ENCODE results near the gene FAM240A.
"Not testable (repeated sequence)": the region's sequence is repeated elsewhere in the genome, so short reads cannot be mapped to it uniquely, and the experiment has no call there.

The FAM240A gene

DNA sequence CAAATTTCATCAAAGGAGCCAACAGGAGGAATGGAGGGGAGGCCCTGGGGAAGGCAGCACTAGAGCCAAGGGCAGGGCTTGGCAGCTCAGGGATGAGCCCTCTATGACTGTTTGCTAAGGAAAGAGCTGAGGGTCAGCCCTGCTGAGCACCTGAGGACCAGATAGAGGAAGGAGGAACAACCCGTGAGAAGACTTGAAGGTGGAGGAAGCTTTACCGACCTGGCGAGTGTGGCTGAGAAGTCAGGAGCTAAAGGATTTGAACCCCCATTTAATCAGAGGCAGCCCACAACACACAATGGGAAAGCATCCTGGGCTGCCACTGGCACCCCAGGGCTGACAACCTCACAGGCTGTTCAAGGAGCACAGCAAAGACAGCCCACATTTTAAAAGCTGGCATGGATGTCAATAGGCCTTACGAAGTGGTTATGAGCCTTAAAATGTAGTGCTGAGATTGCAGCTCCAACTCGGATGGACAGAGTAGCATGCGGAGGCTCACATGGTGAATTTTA is 25.5 kb upstream of the FAM240A start:
- in situ Hi-C loops (cut with MboI; ENCODE audit: low sequenced_read_pairs): no loop called here

DNA sequence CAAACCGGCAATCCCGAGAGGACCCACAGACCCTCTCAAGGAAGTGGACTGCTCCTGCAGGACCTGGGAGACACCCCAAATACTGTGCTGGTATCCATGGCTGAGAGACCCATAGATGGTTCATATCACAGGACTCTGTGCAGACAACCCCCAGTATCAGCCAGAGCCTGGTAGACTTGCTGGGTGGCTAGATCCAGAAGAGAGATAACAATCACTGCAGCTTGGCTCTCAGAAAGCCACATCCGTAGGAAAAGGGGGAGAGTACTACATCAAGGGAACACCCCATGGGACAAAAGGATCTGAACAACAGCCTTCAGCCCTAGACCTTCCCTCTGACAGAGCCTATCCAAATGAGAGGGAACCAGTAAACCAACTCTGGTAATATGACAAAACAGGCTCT is 25.1 kb upstream of the FAM240A start:
- in situ Hi-C loops (cut with MboI; ENCODE audit: low sequenced_read_pairs): not testable (repeated sequence)

DNA sequence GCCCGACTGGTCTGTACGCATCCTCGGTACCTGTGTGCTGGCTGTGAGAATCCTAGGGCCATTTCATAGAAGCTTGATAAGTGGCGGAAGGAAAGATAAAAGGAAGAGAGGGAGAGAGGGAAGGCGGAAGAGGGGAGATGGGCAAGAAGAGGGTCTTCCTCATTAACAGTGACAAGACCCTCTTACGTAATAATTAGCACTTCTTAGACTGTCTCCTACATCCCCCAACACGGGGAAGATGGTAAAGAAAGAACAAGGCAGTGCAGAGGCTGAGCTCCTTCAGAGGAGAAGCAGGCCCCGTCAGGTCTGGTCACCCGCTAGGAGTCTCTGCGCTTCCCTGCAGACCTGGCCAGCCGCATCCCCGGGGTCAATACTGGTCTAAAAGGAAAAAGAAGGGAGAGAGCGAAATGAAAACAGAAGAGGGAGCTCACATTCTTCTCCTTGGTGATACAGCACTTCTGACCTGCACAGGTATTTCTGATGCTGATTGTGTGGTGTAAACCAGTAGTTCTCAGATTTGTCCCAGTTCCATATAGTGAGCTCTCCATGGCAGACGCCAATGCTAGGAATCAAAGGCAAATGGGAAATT is 19.0 kb upstream of the FAM240A start:
- in situ Hi-C loops (cut with MboI; ENCODE audit: low sequenced_read_pairs): no loop called here

DNA sequence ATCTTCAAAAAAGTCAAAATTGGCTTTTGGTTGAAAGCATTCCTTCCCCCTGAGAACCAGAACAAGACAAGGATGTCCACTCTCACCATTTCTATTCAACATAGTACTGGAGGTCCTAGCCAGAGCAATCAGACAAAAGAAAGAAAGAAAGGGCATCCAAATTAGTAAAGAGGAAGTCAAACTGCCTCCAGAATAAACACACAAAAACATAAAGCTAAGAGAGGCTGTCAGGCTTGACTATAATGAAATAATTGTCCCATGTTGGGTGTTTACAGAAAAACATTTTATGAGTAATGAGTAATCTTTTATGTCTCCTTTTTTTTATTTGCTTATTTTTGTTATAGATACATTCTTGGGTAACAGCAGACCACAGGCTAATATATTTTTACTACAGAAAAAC is 18.3 kb upstream of the FAM240A start:
- in situ Hi-C loops (cut with MboI; ENCODE audit: low sequenced_read_pairs): no loop called here

DNA sequence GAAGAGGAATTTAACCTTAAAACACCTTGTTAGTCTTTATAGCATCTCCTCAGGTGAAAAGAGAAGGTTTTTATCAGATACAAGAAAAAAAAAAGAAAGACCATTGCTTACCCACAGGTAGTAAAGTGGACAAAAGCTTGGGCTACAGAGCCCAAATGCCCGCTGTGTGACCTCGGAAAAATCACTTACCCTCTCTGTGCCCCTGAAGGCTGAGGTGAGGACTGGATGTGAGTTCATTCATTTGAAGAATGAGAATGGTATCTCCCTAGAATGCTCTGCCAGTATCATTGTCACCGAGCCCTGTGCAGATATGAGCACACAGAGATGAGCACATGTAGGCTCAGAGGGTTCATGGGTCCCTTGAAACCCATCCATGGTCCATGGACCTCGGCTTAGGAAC is 17.6 kb upstream of the FAM240A start:
- in situ Hi-C loops (cut with MboI; ENCODE audit: low sequenced_read_pairs): no loop called here

DNA sequence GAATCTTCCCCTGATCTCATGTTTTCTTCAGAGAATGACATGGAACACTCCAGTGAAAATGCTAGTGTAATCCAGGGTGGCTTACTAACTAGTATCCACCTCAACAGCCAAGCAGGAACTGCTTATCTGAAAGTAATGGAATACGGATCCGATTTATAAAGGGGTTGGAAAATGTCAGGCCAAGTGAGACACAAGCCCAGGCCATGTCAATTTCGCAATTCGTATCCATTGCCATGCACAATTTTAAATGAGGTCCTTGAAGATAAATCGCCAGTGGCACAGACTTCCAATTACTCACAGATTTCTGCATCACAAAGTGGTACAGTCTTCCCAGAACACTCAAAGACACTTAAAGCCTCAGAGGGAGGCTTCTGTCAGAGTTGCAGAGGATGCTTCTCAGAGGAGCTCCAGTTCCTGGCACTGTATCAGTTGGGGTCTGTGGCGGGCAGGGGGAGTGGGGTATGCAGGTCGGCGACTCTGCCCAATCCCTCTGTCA is 16.5 kb upstream of the FAM240A start:
- in situ Hi-C loops (cut with MboI; ENCODE audit: low sequenced_read_pairs): no loop called here

DNA sequence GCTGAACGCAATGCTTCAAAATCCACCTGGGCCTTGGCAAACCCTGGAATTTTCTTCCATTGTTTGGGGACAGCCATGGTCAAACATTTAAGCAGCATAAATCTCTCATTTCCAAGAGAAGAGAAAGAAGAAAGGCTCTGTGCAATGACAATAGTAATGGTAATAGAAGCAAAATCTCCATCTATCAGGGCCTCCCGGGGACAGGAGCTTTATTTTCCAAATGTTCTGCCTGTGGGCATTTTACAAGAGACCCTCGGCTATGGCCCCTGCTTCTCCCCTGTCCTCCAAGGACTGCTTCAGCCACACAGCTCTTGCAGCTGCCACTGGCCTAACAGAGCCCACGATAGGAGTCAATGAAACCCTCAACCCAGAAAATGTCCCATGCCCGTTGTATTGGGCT is 12.7 kb upstream of the FAM240A start:
- in situ Hi-C loops (cut with MboI; ENCODE audit: low sequenced_read_pairs): no loop called here

DNA sequence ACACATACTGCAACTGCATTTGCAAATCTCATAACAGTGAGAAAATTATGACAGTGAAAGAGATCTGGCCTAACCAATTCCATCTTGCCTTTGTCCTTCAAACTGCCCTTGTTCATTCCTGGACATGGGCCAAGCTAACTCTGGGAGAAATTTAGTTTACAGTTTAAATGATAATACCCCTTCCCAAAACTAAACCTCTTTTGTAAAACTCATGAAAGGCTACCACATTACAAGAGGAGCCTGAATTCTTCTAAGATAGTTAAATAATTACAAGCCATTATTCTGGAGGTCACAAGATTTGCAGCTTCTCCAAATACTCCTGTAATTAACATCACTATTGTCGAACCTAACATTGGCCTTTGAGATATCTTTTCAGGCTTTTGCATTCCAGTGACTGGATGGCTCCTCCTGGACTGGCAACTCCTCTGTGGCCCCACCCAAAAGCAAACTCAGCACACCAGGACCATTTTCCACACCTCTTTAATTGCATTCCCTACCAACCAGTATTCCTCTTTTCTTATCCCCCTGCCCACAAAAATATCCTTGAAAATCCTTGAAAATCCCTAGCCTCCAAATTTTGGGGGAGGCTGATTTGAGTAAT is 8.8 kb upstream of the FAM240A start:
- in situ Hi-C loops (cut with MboI; ENCODE audit: low sequenced_read_pairs): no loop called here

DNA sequence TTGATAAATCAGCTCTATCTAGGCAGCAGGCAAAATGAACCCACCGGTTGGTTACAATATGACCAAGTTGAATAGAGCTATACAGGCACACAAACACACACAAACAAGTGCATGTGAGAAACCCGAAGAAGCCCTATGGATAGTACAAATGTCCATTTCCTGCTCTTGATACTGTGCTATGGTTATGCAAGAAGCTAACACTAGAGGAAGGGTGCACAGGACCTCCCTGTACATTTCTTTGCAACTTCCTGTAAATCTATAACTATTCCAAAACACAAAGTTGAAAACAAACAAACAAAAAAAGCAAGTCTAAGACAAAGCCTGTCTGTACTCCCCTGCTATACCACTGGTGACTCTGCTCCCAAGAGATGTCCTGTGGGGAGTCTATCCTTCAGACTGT is 8.2 kb upstream of the FAM240A start:
- in situ Hi-C loops (cut with MboI; ENCODE audit: low sequenced_read_pairs): no loop called here

DNA sequence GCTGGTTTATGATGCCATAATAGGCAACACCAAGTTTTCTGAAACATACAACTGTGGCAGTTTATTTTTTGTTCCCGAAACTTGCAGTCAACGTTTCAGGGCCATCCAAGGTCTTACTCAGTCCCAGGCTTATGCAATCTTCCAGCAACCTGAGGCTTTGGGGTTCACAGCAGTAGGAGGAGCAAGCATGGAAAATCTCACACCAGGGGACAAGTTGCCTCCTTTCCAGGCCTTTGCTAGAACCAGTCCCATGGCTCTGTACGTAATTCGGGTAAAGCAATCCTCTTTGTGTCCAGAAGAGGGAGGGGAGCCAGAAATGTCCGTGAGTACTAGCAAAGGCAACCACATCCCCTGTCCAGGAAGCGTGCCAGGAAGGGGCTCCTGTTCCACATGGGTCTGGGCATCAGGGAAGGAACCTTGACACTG is 4.7 kb upstream of the FAM240A start:
- in situ Hi-C loops (cut with MboI; ENCODE audit: low sequenced_read_pairs): no loop called here

DNA sequence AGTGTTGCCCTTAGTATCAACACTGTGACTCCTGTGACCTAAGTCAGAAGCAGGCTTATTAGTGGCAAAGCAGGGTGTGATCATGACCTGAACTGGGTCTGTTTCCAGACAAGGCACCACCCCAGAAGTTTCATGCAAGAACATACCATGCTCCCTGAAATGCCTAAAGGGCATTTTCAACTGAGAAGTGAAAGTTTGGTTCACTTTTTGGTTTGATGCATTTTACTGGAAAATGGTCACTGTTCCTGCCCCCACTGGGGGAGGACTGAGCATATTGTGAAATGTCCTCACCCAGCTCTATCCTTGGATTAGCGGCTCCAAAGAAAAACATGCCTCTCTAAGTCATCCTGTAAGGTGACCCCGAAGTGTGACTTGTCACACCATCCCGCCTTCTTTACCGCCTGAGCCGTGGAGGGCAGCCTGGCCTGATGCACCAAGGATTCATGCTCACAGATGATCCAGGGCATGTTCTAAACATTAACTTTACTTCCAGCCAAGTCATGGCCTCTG is 3.1 kb upstream of the FAM240A start:
- in situ Hi-C loops (cut with MboI; ENCODE audit: low sequenced_read_pairs): no loop called here

DNA sequence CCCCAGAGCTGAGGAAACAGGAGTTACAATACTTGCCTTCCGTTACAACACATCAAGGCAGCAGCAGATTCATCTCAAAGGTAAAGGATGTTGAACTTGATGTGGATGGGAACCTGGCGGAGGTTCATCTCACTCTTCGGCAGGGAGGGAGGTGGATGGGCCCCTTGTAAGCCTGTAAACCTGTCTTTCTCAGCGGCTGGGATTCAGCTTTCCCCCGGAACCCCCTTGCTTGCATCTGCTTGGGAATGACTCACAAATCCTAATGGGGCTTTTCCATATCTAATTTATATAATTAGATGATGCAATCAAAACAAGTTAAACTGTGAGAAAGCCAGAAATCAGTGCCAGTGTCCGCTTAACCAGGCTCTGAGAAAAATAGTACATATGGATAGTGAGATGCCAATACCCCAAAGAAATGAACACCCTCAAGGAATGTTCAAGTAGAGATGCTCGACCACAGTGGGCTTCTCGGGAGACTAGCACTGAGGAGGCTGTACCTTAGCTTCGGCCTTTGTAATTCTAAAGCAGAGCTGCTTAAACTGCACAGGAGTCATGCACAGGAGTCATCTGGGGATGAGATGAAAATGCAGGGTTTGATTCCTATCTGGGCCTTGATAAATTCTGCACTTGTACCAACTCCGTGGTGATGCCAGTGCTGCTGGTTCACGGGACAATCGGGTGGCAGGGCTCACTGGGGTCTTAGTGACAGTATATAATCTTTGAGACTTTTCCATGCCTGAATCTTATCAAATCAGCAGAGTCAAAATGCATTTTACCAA is 2.2 kb upstream of the FAM240A start:
- in situ Hi-C loops (cut with MboI; ENCODE audit: low sequenced_read_pairs): no loop called here

DNA sequence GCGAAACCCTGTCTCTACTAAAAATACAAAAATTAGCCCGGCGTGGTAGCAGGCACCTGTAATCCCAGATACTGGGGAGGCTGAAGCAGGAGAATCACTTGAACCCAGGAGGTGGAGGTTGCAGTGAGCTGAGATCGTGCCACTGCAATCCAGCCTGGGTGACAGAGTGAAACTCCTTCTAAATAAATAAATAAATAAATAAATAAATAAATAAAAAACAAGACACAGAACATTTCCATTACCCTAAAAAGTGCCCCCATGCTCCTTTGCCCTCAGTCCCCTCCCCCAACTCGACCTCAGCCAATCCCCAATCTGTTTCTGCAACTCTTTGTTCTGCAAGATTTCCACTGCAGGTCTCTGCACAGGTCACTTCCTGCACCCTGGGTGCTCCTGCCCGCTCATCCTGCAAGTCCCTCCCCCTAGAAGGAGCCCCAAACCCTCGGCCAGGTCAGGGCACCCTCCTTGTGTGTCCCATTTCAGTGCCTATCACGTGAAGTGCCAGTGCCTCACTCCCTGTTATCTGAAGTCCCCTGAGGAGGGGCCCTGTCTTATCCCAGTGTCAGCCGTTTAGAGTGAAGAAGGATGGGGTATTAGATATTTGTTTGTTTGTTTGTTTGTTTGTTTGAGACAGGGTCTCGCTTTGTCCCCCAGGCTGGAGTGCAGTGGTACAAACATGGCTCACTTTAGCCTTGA is 1.1 kb downstream of the FAM240A start:
- in situ Hi-C loops (cut with MboI; ENCODE audit: low sequenced_read_pairs): no loop called here

DNA sequence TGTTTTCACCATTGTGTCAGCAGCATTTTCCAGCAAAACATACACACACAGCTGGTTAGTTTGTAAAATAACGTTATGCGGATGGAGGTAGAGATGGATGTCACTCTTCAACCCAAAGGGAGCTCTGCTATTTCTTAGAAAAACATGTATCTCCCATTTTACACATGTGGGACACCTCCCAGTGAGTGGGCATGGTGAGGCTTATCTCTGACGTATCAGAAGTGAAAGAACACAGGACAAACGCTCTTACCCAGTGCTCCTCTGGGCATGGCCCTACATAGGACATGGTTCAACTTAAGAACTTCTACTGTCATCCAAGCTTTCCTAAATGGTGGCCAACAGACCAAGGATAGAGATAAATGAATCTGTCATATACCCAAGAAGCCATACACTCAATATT is 2.1 kb downstream of the FAM240A start:
- in situ Hi-C loops (cut with MboI; ENCODE audit: low sequenced_read_pairs): no loop called here

DNA sequence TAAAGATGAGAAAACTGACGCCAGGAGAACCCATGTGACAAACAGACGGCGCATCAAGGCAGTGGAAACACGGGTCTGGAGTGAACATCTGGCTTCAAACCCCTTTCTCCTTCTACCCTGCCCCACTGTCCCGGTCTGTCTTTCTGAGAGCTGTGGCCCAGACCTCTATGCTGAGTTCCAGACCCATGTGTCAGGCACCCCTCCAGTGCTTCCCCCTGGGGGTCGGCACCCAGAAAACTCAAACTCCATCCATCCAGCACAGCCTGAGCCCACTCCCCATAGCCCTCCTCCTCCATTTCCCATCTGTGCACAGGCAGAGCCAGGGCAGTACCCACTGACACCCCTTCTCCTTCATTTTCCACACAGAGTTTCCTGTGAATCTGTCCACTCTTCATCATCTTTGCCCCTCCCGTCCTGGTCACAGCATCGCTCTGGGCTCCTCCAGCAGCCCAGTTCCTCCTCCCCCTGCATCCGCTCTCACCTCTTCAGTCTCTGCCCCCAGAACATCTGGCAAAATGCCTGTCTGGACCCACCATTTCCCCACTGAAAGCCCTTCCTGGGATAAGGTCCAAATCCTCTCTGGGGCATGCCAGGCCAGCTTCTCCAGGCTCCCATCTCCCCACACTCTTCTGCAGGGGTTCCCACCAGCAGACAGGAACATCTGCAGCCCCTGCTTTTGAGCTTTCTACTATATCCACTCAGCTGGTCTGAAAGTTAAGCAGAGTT is 2.9 kb downstream of the FAM240A start:
- in situ Hi-C loops (cut with MboI; ENCODE audit: low sequenced_read_pairs): no loop called here

DNA sequence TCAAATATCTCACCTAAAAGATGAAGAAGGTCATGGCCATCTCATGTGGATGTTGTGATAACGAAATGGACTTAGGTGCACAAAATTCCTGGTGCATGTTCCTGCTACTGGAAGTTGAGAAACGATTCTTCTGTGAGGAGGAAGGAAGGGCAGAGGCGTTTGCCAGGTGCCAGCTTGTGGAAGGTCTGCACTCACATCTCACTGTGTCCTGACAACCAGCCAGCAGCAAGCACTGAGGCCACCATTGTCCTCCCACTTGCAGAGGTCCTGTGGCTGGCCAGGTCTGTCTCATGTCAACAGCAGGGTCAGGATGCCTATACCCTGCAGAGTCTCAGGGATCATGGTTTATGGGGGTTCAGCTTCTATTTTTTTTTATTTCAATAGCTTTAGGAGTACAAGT is 3.7 kb downstream of the FAM240A start:
- in situ Hi-C loops (cut with MboI; ENCODE audit: low sequenced_read_pairs): no loop called here

DNA sequence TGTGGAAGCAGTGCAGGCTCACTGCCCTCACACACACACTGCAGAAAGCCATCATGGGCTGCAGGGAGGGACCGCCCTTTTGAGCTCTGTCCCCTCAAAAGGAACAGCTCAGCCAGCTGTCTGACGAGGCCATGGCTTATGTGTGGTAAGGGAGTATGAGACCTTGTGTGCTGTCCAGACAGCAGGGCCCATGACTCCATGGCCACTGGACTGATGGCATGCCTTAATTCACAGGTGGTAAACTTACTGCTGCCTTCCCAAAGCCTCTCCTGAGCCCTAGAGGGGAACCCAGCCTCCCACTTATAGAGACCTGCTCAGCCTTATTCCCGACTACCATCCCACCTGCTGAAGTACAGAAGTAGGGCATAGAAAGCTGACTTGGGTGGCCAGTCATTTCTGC is 5.6 kb downstream of the FAM240A start:
- in situ Hi-C loops (cut with MboI; ENCODE audit: low sequenced_read_pairs): no loop called here

DNA sequence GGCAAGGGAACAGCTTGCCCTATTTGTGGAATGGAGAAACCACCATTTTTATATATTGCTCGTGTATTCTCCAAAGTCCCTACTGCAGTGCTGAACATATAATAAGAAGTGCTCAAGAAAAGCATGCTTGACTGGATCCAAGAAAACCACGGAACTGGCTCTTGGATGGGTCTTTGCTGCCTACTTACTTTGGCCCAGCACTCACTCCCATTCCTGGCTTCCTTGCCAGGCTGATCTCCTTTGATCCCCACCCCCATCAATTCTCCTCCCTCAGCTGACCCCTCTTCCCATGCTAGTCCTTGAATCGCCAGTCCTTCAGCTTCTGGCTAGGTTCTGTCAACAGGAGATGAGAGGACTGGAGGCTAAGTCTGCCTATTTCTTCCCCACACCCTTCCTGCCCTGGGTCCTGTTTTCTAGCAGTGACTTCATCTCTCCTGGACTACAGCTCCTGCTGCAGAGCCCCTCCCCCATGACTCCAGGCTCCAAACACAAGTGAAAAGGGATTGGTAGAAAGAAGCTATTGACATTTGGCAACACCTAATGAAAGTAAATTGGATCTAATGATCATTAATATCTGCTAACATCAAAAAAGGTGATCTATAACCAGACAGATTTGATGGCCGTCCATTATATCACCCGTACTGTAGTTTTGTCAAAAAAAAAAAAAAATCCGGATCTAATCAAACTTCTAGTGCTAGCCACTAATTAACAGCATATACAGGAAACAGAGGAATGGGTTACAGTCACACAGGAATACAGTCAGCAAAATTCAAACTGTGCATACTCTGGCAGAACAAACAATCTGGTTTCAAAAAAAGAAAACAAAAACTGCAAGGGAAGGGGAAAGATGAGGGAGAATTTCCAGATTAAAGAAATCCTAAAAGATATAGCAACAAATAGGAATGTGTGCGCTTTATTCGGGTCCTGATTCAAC is 7.8 kb downstream of the FAM240A start:
- in situ Hi-C loops (cut with MboI; ENCODE audit: low sequenced_read_pairs): no loop called here

DNA sequence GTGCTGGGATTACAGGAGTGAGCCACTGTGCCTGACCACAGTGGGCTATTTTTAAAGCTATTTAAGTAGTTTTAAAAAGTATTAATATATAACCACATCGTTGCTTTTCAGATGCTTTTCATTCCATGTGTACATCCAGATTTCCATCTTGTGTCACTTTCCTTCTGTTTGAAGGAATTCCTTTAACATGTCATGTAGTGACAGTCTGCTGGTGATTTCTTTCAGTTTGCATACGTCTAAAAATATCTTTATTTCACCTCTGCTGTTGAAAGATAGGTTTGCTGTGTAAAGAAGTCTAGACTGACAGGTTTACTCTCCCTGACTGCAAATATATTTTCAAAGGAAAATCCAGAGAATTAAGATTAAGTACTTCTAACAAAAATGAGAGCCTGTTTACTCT is 12.2 kb downstream of the FAM240A start:
- in situ Hi-C loops (cut with MboI; ENCODE audit: low sequenced_read_pairs): no loop called here

All from HL-60/S4 (cell line).